Fibroblast of peridontal ligament (primary cell): ENCODE results near the gene SMIM10L2A.
A peak's percentile ranks its signal among the peaks of the same experiment; 100 is the strongest.
"Not testable (repeated sequence)": the region's sequence is repeated elsewhere in the genome, so short reads cannot be mapped to it uniquely, and the experiment has no call there.

Source experiments
- DNase-seq: peaks from one replicate; pipeline ENCODE4 v3.0.0-alpha.2; 2010; ENCODE audit errors: extremely low read depth

SMIM10L2A gene

DNA sequence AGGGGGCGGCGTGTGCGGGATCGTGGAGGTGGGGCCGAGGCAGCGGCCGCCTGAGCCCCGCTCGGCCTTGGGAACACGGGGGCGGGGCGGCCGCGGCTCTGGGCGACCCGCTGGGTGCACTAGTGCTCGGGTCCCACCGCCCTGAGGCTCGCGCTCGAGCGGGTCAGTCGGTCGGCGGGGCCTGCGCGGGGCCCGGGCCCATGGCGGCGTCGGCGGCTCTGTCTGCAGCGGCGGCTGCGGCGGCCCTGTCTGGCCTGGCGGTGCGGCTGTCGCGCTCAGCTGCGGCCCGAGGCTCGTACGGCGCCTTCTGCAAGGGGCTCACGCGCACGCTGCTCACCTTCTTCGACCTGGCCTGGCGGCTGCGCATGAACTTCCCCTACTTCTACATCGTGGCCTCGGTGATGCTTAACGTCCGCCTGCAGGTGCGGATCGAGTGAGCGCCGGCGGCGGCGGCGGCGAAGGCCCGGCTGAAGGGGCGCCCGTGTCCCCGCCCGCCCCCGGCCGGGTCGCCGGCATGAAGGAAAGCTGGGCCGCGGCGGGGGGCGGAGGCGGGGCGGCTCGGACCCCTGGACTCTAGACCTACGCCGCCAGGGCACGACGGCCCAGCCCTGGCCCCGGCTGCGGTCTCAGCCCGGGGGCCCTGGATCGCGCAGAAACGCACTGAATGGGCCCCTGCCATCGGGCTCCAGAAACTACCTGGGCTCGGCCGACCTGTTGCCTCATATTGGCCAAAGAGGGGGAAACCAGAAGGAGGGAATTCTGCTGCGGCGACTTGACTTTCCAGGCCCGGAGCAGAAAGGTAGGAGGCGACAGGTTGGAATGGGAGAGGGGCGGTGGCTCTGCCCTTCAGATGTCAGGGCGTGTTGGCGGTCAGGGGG is at the start of gene SMIM10L2A:
Gene SMIM10L2A, plus strand, starts transcription at position 13 of the 878 bp plus-strand sequence. Its CDS starts 188 bp downstream, at position 201.
- DNase-seq: no peak

DNA sequence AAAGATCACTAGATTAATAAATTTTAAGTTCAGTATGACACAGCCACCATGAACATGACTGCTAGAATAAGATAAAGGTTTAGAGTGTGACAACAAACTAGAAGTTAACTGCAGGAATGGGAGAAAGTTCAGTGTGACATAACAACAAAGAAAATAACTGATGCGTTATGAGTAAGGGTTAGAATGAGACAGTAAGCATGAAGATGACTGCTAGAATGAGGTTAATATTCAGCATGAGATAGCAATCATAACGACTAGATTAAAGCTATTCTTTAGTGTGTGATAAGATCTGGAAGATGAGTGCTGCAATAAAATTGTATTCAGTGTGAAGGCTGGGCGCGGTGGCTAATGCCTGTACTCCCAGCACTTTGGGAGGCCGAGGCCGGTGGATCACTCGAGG is 48.4 kb upstream of the SMIM10L2A start:
- DNase-seq: no peak

DNA sequence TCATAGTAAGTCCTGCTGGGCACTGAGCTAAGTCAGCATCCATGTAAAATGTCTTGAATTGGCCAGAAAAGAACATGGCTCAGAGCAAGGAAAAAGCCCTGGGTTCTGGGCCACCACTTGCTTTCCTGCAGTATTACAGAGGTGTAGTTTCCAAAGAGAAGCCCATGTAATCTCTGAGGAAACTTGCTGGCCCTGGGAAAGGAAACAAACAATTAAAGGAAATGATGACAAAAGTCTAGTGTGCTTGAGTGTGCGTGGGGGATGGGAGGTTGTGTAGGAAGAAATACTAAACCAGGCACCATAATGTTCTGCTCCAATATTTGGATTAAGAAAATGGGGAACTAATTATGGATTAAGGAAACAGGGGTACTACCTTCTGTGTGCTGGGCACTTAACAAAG is 39.5 kb upstream of the SMIM10L2A start:
- DNase-seq: no peak

DNA sequence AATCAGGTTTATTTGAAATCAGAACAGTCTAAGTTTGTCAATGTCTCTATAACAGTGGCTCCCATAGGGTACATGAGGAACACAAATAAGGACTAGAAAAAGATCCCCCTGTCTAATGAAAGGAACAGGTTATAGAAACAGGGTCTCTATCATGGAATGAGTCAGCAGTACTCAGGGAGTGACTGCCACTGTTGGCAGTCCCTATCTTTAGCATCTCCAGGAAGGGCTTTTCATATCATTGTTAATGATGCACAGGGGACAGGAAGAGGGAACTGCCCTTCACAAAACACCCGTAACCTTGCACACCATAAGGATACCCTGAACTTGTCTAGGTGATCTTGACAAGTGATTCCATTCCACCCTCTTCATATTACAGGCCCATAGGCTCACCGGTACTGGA is 38.5 kb upstream of the SMIM10L2A start:
- no peak for DNase-seq

DNA sequence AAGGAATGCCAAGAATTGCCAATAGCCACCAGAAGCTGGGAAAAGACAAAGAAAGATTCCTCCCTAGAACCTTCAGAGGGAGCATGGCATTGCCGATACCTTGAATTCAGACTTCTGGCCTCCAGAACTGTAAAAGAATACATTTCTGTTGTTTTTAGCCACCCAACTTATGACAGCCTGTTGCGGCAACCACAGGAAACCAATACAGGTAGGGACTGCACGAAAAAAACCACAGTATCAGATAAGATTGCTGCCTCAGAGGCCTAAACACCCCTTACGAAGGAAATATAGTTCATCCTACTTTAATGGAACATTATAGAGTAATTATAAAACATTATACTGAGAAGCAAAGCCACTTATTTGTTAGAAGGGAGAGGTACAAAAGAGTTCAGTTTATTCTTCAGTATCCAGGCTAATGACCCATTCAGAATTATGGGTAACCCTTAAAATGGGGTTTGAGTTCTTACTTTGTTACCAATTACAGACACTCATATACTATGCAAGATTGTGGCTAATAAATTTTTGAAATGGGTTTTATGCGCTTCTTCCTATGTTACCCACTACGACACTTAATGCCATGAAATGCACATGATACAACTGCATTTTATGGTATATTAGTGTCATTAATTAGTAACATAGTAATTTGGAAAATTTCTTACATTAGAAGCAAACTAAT is 37.4 kb upstream of the SMIM10L2A start:
- no peak for DNase-seq

DNA sequence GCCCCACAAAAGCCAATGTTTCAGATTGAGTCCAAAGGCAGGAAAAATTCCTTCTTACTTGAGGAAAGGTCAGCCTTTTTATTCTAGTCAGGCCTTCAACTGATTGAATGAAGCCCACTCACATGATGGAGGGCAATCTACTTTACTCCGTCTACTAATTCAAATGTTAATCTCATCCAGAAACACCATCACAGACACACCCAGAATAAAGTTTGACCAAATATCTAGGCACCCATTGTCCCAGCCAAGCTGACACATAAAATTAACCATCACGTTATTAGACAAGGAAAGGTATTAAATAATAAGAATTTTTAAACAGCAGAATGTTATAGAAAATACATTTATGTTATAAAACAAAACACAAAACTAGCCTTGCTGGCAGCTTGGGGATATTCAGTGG is 32.9 kb upstream of the SMIM10L2A start:
- DNase-seq: no peak

DNA sequence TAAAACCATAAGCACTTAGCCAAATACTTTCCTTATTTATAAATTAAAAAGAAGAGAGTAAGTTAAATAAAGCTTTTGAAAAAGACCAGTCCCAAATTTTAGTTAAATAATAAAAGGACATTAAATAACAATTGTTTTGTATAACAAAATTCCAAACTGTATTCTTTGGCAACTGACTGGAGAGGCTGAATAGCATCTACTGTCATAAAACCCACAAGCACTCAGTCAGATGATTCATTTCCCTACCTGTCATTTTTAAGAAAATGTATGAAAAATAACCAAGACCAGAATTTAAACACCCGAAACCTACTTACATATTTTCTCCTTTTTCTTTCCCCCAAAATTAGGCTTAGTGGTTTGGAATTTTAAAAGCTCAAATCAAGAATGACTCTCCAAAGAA is 32.5 kb upstream of the SMIM10L2A start:
- DNase-seq: no peak

DNA sequence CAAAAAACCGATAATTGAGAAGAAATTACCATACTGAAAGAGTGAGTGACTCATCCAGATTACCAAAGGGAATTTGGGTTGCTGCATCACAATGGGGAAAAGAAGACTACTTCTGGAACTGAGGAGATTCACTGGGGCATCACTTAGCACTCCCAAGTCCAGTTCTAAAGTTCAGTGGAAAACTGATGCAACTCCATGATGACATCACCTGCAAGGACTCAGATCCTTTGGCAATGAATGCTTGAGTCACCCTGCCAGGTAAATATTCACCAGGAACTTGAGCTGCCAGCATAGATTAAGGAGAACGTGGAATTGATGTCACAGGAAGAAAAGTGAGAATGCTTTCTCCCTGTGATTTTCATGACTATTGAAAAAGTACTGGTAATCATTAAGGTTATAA is 32.0 kb upstream of the SMIM10L2A start:
- no peak for DNase-seq

DNA sequence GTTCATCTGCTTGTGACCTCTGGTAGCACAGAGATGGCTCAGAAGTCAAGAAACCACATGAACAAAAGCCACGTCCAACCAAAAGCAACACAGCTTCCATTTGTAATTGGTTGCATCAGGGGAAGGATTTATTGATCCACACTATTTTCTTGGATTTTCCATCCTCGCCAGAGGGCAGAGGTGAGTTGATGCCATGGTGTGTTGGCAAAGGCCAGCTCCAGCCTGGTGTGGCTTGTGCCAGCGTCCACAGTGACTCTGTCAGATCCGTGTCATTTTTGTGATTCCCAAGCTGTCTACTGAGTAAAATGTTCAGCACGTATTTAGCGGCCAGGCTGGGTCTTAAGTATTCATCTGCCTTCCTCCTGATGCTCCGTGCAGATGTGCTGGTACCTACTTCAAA is 30.0 kb upstream of the SMIM10L2A start:
- DNase-seq: no peak

DNA sequence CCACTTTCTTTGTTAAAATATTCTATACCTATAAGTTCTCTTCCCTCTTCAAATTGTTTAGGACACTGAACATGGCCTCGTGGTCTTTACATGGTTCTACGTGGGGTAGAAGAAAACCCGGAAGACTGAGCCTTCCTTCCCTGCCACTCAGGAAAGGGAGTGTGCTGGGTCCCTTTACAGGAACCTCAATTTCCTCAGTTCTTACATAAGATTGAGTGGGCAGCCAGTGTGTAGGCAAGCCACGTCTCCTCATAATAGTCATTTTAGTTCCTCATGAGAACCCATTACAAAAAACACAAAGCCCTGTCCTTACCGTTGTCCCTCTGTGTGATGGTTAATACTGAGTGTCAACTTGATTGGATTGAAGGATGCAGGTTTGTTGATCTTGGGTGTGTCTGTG is 28.7 kb upstream of the SMIM10L2A start:
- DNase-seq: no peak

DNA sequence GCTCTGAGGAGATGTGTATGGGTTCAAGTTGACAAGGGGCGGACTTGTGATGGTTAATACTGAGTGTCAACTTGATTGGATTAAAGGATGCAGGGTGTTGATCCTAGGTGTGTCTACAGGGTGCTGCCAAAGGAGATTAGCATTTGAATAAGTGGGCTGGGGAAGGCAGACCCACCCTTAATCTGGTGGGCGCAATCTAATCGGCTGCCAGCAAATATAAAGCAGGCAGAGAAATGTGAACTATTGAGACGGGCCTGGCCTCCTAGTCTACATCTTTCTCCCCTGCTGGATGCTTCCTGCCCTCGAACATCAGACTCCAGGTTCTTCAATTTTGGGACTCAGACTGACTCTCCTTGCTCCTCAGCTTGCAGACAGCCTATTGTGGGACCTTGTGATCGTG is 26.7 kb upstream of the SMIM10L2A start:
- no peak for DNase-seq

DNA sequence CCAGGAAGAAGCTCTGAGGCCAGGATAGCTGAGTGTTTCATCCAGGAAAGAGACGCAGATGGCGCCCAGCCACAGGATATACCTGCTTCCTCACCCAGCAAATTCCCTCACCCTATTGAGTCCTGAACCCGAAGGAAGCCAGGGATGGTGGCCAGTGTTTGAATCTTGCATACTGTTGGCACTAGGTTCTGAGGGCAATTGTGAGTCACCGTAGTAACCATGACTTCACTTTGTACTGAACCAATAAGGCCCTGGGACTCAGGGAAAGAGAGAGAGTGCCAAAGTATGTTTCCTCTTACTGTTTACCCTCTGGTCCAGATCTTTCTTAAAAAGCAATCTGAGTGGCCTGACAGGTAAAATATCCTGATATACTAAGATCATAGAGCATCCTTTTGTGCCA is 25.6 kb upstream of the SMIM10L2A start:
- DNase-seq: peak; percentile 8

DNA sequence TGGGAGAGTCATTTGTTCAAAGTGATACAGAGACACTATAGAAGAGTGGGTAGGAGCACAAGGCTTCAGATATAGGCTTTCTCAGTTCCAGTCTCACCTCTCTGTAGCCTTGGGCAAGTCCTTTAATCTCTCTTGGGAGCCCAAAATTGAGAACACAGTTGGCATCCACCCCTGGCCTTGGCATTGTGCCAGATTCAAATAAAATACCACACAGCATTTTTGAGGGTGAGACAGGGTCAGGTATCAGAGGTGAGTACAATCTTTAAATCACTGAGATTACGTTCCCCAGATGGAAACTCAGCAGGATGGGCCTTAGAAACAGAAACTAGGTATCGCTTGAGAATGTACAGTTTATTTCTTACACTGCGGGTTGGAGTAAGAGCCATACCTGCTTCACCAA is 25.2 kb upstream of the SMIM10L2A start:
- DNase-seq: no peak

DNA sequence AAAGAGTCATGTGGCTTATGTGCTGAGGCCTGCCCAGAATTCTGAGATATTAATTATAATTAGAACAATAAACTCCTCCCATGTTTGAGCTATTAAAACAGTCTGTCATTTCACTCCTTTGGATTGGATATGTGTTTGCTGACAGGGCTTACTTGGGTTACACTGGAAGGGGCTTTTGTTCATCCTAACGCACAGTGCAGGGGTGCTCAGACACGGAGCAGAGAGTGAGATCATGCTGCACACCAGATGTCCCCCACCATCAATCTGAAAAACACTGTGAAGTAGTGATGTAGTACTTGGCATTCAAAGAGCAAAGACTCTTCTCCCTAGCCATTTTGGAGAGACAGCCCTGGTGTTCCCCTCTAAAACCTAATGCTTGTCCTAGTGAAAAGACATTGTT is 24.1 kb upstream of the SMIM10L2A start:
- no peak for DNase-seq

DNA sequence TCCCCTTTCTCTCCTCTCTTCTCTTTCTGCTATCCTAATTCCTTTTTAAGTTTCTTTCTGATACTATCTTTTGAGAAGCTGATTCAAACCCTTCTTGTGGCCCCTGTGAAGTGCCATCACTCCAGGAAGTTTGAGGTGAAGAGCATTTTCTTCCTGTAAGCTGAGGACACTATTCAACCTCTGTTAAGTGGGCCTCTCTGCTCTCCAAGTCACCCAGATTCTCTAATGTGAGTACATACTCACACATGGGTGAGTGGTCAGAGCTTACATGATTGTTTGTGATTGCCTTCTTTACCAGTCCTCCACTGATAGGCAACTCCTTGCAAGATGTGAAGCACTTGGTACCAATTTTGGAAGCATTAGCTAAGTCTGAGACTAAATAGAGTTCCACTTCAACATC is 18.4 kb upstream of the SMIM10L2A start:
- no peak for DNase-seq

DNA sequence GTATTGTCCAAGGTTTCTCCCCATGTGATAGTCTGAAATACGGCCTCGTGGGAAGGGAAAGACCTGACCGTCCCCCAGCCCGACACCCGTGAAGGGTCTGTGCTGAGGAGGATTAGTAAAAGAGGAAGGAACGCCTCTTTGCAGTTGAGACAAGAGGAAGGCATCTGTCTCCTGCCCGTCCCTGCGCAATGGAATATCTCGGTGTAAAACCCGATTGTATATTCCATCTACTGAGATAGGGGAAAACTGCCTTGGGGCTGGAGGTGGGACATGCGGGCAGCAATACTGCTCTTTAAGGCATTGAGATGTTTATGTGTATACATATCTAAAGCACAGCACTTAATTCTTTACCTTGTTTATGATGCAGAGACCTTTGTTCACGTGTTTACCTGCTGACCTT is 15.3 kb upstream of the SMIM10L2A start:
- DNase-seq: not testable (repeated sequence)

DNA sequence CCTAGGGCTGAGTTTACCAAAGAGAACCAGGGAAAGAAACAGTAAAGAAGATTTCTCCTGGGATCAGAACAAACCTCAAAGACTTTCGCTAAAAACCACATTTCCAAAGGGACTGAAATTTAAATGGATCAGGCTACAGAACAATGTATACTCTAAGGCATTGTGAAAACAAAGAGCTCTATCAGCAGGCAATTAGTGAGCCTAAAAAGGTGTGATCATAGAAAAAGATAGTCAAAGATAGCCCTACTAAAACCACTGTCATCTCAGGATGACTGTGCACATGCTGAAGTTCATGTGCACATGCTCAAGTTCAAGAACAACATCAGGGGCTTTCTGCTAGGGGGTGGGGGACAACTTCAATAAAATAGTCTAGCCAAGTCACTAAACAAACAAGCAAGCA is 12.9 kb upstream of the SMIM10L2A start:
- no peak for DNase-seq

DNA sequence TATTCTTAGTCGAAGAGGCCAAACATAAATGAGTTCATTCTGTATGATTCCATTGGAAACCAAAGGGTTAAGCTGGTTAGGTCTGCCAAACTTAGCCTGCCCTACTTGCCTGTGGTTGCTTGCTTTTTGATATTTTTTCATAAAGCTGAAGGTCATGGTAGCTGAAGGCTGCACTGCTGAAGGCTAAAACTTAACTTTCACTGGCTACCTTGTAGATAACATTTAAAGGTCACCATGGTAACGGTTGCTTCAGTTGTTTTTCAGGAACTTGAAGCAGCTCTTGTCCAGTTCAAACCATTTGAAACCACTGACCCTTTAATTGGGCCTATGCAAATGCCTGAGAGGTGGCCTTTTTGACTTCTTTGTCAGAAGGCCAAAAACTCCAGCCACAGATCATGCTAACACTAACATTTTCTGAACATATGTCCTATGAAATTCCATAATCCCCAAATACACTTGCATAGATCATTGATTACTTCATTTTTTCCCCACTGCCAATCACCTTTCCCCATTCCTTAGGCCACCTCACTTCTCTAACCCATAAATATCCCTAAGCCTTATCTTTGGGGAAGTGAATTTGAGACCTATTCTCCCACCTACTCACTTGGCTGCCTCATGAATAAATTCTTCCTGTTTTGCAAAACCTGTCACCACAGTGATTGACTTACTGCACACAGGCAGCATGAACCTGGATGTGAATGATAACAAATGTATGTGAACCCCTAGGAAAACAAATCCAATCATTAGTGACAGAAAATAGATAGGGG is 10.7 kb upstream of the SMIM10L2A start:
- no peak for DNase-seq

DNA sequence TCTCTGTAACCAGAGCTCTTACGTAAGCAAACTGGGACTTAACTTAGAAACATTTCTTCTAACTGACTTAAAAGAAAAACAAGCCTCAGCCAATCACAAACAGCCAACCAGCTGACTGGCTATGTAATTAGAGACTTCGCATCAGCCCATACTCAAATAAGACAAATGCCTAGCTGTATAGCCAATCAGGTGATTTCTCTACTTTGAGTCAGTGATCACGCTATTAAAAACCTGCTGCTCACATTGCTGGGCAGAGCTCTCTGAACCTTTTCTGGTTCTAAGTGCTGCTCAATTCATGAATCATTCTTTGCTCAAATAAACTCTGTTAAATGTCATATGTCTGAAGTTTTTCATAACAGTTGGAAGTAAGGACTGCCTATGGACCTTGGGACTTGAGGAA is 9.9 kb upstream of the SMIM10L2A start:
- DNase-seq: peak; percentile 2

DNA sequence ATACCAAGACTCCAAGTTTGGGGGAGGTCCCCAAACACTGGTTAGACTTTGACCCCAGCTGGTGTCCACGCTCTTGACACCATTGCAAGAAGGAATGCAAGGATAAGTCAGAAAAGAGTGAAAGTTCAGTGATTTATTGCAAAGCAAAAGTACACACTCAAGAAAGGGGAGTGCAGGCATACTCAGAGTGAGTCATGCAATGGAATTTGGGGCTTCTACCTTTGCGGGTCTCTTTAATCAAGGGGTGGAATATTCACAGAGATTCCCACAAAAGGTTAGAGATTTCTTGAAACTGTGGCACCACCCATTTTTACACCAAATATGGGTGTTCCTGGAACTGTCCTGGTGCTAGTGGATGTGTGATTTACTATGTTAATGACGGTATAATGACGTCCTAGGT is 5.2 kb upstream of the SMIM10L2A start:
- no peak for DNase-seq

DNA sequence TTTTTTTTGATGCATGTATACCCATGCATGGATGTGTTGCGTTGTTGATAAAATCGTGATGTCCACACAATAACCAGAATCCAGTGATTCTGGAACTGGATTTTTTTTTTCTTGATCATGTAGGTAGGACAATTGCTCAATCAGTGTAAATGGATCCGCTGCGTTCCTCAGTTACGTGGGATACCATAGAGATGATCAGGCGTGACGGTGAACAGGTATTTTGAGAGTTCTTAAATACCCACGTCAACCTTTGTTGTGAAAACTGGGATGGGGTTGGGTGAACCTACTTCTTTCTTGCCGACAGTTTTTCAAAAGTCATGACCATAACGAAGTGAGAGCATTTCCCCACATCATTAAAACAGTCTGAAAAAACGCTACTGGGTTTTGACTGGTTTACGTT is 913 bp upstream of the SMIM10L2A start:
- no peak for DNase-seq

DNA sequence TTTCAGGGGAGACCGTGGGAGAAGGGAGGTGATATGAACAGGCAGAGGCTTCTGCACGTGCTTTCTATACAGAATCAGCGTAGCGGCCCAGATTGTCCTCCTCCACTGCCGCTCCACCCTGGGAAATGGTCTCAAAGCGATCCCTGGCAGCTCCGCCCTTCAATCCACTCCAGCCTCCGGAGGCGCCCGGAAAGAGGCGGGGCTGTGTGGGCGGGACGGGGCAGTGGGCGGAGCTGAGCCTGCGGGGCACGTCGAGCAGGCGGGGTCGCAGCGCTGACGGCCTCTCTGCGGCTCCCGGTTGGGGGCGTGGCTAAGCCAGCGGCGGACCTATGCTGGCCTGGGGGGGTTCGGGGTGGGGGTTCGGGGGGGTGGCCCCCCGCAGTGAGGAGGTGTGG is 210 bp upstream of the SMIM10L2A start:
- DNase-seq: peak; percentile 18

DNA sequence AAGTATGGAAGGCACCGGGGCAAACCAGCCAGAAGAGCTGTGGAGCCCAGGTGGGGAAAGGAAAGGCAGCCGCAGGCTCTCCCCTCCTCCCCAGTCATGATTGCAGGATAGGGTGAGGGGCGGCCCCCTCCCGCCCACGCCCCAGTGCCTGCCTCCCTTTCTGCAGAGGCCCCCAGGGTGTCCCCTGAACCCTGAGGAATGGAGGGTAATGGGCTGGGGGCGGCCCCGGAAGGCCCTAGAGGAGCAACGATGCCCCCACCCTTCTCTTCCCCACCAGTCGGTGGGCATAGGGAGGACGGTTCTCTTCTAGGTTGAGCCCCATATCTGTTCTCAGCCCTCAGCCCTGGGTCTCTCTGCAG is 1.0 kb downstream of the SMIM10L2A start:
- not testable (repeated sequence) for DNase-seq
